HUES64 (cell line): ENCODE measurements around the gene RNPEPL1.

Experiments used
- H3K27ac ChIP-seq: 2 replicates; pipeline ENCODE4 v1.7.0; 2013; ENCODE audit warnings: low read depth, low read length, inconsistent platforms
- H3K27me3 ChIP-seq: 2 replicates; pipeline ENCODE4 v1.6.1; 2013; ENCODE audit warnings: mild to moderate bottlenecking, low read length; ENCODE audit not compliant: insufficient read depth
- H3K36me3 ChIP-seq: 2 replicates; pipeline ENCODE4 v1.6.1; 2013; ENCODE audit warnings: mild to moderate bottlenecking, low read length; ENCODE audit not compliant: insufficient read depth
- H3K4me1 ChIP-seq: 2 replicates; pipeline ENCODE4 v1.6.1; 2013; ENCODE audit warnings: mild to moderate bottlenecking, low read length, moderate library complexity; ENCODE audit not compliant: insufficient read depth
- H3K4me3 ChIP-seq: 2 replicates; pipeline ENCODE4 v1.5.1; 2013; ENCODE audit warnings: mild to moderate bottlenecking, low read length, moderate library complexity
- H3K9ac ChIP-seq: 2 replicates; pipeline ENCODE4 v1.6.1; 2013; ENCODE audit warnings: mild to moderate bottlenecking, low read depth, low read length
- H3K9me3 ChIP-seq: 2 replicates; pipeline ENCODE4 v1.6.1; 2013; ENCODE audit warnings: low read depth, low read length; ENCODE audit not compliant: insufficient read depth
- WGBS: fragments of 150-250, 120-280 bp; methylation state at CpG from one replicate; pipeline ENCODE4 v1.1.7; 2013; ENCODE audit warnings: missing lambda C conversion rate; 5-methylcytosine and 5-hydroxymethylcytosine counted together

RNPEPL1 gene

DNA sequence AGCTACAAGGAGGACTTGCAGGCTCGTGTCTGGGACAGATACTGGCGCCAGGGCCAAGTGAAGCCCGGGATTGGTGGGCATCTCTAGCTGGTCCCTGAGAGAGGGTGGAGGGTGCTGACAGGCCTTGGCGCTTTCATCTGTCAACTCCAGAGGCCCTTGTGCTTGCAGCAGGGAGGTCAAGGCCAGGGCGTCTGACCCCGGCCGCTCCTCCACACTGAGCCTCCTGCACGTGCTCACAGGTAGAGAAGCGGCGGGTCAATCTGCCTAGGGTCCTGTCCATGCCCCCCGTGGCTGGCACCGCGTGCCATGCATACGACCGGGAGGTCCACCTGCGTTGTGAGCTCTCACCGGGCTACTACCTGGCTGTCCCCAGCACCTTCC, 27.8 kb downstream of the RNPEPL1 start:
- H3K36me3 ChIP-seq: peaks cover 16% of the 10 kb centered on the region
- no peaks in the 10 kb centered on the region for H3K27me3 ChIP-seq
- 95% methylated on average over 17 of the region's 17 CpGs for WGBS
- H3K9ac ChIP-seq: no peak overlapping the region
- no peaks in the 10 kb centered on the region for H3K9me3 ChIP-seq
- H3K4me1 ChIP-seq: no peaks in the 10 kb centered on the region
- H3K27ac ChIP-seq: no peak overlapping the region
- H3K4me3 ChIP-seq: no peak overlapping the region

DNA sequence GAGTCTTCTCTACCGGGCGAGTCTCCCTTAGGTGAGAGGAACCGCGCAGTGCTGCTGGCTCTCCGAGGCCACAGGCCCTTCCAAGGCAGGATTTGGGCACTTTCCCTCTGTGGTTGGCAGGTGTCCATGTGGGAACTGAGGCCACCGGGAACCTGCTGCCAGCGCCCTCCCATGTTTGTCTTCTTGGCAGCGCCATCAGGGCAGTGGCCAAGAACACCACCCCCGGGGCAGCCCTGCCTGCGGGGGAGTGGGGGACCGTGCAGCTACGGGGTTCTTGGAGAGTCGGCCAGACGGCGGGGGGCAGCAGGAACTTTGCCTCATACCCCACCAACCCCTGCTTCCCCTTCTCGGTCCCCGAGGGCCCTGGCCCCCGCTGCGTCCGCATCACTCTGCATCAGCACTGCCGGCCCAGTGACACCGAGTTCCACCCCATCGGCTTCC, 28.2 kb downstream of the RNPEPL1 start:
- no peaks in the 10 kb centered on the region for H3K4me1 ChIP-seq
- no peak overlapping the region for H3K27ac ChIP-seq
- H3K27me3 ChIP-seq: no peaks in the 10 kb centered on the region
- peaks cover 16% of the 10 kb centered on the region for H3K36me3 ChIP-seq
- WGBS: 94% methylated on average over 23 of the region's 23 CpGs
- H3K9me3 ChIP-seq: no peaks in the 10 kb centered on the region
- no peak overlapping the region for H3K9ac ChIP-seq
- H3K4me3 ChIP-seq: no peak overlapping the region

DNA sequence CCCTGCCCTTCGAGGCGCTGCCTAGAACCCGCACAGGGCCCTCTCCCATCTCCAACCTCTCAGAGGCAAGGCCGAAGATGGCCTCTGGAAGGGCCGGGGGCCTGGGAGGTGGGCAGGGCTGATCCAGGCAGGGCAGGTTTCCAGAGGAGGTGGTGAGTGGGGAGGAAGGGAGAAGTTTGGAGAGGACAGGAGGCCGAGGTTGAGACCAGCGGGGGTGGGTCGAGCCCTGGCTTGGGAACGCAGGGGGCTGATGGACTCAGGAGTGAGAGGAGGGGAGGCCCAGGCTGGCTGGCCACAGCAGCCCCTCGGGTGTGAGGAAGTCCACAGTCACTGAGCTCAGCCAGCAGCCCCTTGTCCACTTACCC, 28.8 kb downstream of the RNPEPL1 start:
- H3K36me3 ChIP-seq: peaks cover 16% of the 10 kb centered on the region
- H3K9me3 ChIP-seq: no peaks in the 10 kb centered on the region
- H3K27ac ChIP-seq: no peak overlapping the region
- WGBS: 94% methylated on average over 10 of the region's 10 CpGs
- no peaks in the 10 kb centered on the region for H3K27me3 ChIP-seq
- no peak overlapping the region for H3K4me3 ChIP-seq
- H3K9ac ChIP-seq: no peak overlapping the region
- no peaks in the 10 kb centered on the region for H3K4me1 ChIP-seq

DNA sequence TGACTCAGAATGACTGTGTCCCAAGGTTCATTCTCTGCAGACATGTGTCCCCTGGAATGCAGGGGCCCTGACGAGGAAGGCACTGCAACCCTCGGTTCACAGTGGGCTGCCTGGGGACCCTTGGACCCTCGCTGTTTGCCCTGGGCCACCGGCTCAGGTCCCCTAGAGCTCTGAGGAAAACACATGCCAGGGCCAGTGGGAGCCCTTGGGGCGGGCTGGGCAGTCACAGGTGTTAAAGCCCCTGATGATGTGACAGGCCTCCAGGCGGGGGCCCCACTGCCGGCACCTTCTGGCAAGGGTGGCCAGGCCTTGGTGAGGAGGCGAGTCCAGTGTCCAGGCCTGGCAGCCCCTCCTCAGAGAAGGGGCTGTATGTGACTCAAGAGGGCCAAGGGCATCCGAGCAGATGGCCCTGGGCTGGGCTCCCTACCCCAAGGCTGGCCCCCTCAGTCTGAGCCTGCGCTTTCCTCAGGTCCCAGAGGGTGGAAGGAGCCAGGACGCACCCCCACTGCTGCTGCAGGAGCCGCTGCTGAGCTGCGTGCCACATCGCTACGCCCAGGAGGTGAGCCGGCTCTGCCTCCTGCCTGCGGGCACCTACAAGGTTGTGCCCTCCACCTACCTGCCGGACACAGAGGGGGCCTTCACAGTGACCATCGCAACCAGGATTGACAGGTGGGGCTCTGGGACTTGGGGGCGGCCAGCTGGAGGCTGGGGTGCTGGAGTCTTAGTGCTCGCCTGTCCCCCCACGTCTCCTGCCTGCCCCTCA, 29.3 kb downstream of the RNPEPL1 start:
- no peaks in the 10 kb centered on the region for H3K9me3 ChIP-seq
- no peak overlapping the region for H3K27ac ChIP-seq
- H3K9ac ChIP-seq: no peak overlapping the region
- H3K4me3 ChIP-seq: no peak overlapping the region
- H3K27me3 ChIP-seq: no peaks in the 10 kb centered on the region
- H3K36me3 ChIP-seq: peaks cover 11% of the 10 kb centered on the region; the same call in 1 of the 2 replicates
- no peaks in the 10 kb centered on the region for H3K4me1 ChIP-seq
- 94% methylated on average over 22 of the region's 22 CpGs for WGBS

DNA sequence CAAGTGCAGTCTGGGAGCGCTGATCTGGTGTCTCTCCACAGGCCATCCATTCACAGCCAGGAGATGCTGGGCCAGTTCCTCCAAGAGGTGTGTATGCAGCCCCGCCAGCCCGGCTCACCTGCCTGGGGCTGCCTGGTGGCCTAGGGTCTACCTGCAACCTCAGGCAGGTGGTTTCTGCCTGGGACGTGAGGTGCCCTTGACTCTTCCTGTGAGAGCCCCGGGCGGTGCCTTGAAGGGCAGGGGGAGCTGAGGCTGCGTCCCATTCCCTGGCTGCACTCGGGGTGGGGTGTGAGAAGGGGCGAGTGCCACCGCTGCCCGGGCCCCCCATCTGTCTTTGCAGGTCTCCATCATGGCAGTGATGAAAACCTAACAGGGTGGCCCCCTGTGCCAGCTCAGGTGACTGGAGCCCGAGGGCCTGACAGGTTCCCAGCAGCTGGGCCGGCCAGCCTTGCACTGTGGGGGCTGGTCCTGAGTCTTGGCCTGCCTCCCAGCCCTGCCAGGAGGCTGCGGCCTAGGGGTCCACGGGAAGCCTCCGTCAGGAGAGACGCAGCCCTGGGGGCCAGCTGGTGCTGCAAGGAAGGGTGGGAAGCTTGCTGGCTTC, 30.1 kb downstream of the RNPEPL1 start:
- WGBS: 94% methylated on average over 17 of the region's 17 CpGs

DNA sequence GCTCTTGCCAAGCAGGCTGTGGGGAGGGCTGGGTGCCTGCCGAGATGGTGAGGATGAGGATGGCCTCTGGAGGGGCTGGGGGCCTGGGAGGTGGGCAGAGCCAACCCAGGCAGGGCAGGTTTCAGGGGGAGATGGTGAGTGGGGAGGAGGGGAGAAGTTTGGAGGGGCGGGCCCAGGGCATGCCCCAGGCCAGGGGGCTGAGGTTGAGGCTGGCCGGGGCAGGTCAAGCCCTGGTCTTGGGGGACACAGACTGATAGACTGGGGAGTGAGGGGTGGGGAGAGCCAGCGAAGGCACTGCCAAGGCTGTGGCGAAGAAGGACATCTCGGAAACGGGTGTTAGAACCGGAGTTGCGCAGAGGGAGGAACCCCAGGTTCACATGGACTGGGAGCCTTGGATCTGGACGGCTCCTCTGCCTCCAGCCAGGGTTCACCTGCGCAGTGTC, 30.9 kb downstream of the RNPEPL1 start:
- H3K9ac ChIP-seq: no peak overlapping the region
- no peaks in the 10 kb centered on the region for H3K4me1 ChIP-seq
- no peaks in the 10 kb centered on the region for H3K27me3 ChIP-seq
- H3K4me3 ChIP-seq: no peak overlapping the region
- H3K27ac ChIP-seq: no peak overlapping the region
- no peaks in the 10 kb centered on the region for H3K9me3 ChIP-seq
- 92% methylated on average over 11 of the region's 11 CpGs for WGBS
- peaks cover 8% of the 10 kb centered on the region; the same call in 1 of the 2 replicates for H3K36me3 ChIP-seq

More for the DNA sequence above, 30.1 kb downstream of the RNPEPL1 start:
- no peak overlapping the region for H3K9ac ChIP-seq
- no peak overlapping the region for H3K4me3 ChIP-seq
- no peaks in the 10 kb centered on the region for H3K27me3 ChIP-seq
- H3K4me1 ChIP-seq: no peaks in the 10 kb centered on the region
- no peak overlapping the region for H3K27ac ChIP-seq
- peaks cover 9% of the 10 kb centered on the region; the same call in 1 of the 2 replicates for H3K36me3 ChIP-seq
- no peaks in the 10 kb centered on the region for H3K9me3 ChIP-seq

DNA sequence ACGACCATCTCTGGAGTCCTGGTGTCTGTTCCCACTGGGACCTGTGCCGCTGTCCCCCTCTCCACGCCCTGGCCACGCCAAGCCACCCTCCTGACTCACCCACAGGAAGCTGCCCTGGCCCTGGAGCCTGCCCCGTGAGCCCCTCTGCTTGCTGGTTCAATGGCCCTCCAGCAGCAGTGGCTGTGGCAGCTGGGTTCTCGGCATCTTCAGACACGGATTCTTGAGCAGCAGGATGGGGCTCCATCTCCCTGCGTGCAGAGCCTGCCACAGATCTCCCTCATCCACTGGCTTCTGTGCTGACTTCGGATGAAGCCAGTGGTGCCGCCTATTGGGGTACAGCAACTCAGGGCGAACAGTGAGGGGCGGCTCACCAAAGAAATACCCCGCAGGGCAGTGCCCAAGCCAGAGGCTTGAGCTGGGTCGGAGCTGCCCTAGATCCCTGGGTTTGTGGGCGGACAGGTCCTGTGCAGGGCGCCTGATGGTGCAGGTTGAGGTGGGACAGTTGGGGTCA, 32.2 kb downstream of the RNPEPL1 start:
- no peaks in the 10 kb centered on the region for H3K4me1 ChIP-seq
- no peaks in the 10 kb centered on the region for H3K27me3 ChIP-seq
- WGBS: 95% methylated on average over 16 of the region's 16 CpGs
- no peak overlapping the region for H3K4me3 ChIP-seq
- no peak overlapping the region for H3K27ac ChIP-seq
- H3K9ac ChIP-seq: no peak overlapping the region
- peaks cover 8% of the 10 kb centered on the region; the same call in 1 of the 2 replicates for H3K36me3 ChIP-seq
- no peaks in the 10 kb centered on the region for H3K9me3 ChIP-seq

DNA sequence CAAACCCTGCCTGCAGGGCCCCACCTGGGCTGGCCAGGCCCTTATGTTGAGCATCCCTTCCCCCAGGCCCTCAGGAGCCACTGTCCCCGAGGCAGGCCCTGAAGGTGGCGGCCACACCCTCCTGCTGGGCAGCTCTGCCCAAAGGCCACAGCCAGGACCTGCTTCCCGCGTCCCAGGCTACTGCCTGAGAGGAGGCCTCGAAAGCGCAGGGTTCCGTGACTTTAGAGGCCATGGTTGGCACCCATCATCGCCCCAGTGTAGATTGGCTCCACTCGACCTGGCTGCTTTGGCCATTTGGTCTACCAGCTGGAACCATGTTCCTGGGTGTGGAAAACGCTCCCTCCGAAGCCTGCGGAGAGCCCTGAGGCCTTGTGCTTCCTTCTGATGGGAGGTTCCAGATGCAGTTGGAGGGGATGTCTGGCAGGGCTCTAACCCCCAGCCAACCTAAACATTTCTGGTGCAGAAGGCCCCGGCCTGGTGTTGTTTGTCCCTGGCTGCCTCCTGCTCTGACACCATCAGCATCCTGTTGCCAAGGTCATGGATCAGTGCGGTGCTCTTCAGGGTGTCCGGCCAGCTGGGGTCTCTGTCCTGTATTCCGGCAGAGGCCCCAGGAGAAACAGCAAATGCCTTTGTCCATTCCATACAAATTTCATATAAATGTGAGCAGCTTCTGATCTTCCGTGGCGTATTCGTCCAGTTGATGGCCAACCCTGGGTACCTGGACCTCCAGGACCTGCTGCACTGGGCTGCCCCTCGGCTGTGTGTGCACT, 33.0 kb downstream of the RNPEPL1 start:
- Histone ChIP-seq H3K9ac (no peak overlapping the region), H3K4me1 (no peaks in the 10 kb centered on the region), H3K4me3 (no peak overlapping the region), H3K27ac (no peak overlapping the region), H3K9me3 (no peaks in the 10 kb centered on the region), H3K36me3 (peaks cover 8% of the 10 kb centered on the region; the same call in 1 of the 2 replicates), H3K27me3 (no peaks in the 10 kb centered on the region)
- 88% methylated on average over 20 of the region's 20 CpGs for WGBS

DNA sequence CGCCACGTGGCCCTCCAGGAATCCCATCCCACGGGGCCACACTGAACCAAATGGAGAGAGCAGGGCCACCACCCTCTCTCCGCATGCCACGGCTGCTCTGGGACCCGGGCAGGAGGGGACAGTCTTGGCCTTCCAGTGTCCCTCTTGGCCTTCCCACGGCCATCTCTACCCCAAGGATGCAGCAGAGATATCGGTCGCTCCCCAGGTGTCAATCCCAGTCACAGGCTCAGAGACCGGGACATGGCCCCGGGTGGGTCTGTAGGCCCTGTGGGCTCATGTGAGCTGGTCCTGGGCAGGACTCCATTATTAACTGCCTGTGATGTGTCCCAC, 33.5 kb downstream of the RNPEPL1 start:
- Histone ChIP-seq H3K9me3 (no peaks in the 10 kb centered on the region), H3K4me3 (no peak overlapping the region), H3K27me3 (no peaks in the 10 kb centered on the region), H3K9ac (no peak overlapping the region), H3K36me3 (peaks cover 8% of the 10 kb centered on the region; the same call in 1 of the 2 replicates), H3K4me1 (no peaks in the 10 kb centered on the region), H3K27ac (no peak overlapping the region)
- 95% methylated on average over 11 of the region's 11 CpGs for WGBS

DNA sequence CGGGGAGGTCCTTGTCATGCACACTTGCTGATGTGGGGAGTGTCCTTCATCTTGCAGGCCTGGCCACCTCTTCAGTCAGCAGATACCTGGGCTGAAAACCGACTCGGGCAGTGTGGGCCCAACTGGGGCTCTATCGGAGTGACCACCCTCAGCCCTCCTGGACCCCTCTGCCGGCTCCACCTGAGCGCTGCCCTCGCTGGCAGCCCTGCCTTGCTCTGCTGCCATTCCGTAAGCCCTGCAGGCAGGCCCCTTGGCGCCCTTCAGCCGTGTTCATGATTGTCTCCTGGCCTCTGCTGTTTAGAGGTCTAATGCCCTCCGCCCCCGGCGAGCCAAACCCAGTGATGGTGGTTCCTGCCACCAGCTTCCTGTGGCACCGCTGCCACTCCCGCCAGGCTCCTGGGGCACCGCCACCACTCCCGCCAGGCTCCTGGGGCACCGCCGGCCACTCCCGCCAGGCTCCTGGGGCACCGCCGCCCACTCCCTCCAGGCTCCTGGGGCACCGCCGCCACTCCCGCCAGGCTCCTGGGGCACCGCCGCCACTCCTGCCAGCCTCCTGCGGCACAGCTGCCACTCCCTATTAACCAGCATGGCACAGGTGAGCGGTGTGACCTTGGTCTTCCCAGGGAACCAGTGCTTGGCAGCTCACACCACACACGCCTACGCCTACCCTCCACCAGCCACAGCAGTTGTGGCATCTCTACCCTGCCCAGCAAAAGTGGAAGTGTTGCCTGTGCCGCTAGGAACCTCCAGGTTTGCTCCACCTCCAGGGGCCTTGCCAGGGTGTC, 34.2 kb downstream of the RNPEPL1 start:
- no peaks in the 10 kb centered on the region for H3K4me1 ChIP-seq
- no peak overlapping the region for H3K4me3 ChIP-seq
- no peaks in the 10 kb centered on the region for H3K9me3 ChIP-seq
- H3K36me3 ChIP-seq: peaks cover 8% of the 10 kb centered on the region; the same call in 1 of the 2 replicates
- 93% methylated on average over 32 of the region's 32 CpGs for WGBS
- H3K9ac ChIP-seq: no peak overlapping the region
- no peaks in the 10 kb centered on the region for H3K27me3 ChIP-seq
- no peak overlapping the region for H3K27ac ChIP-seq
